OCI-LY3 (cell line): ENCODE data around the gene EHF.

Experiments used
- H2AFZ ChIP-seq: fragments of 200-600, 300-600 bp; shearing (Covaris generic); 2 replicates; pipeline ENCODE4 v1.6.0; 2014; ENCODE audit warnings: antibody characterized with exemption, low read depth, low read length
- H3K27ac ChIP-seq: fragments of 200-600, 300-600 bp; sonication (generic); 2 replicates; pipeline ENCODE4 v1.5.1; 2014; ENCODE audit warnings: mild to moderate bottlenecking, low read length, moderate library complexity, mixed read lengths
- H3K27me3 ChIP-seq: fragments of 200-600, 300-600 bp; sonication (generic); 2 replicates; pipeline ENCODE4 v1.6.1; 2014; ENCODE audit warnings: low read depth, low read length, mixed read lengths
- H3K36me3 ChIP-seq: fragments of 200-600, 300-600 bp; sonication (generic); replicated peaks from 2 replicates; pipeline ENCODE3; 2014; ENCODE audit warnings: low read depth, low read length, mixed read lengths
- H3K4me1 ChIP-seq: fragments of 300-600, 200-600 bp; sonication (generic); 2 replicates; pipeline ENCODE4 v1.6.1; 2014; ENCODE audit warnings: low read length, mixed read lengths
- H3K4me2 ChIP-seq: fragments of 200-600, 300-600 bp; sonication (generic); 2 replicates; pipeline ENCODE4 v1.6.1; 2014; ENCODE audit warnings: low read length, mixed read lengths
- H3K4me3 ChIP-seq: fragments of 300-600, 200-600 bp; sonication (generic); 2 replicates; pipeline ENCODE4 v1.5.1; 2014; ENCODE audit warnings: antibody characterized with exemption, mild to moderate bottlenecking, low read length, moderate library complexity
- H3K79me2 ChIP-seq: fragments of 300-600, 200-600 bp; shearing (Covaris generic); 2 replicates; pipeline ENCODE4 v1.6.1; 2014; ENCODE audit warnings: mild to moderate bottlenecking, low read length, mixed read lengths
- H3K9ac ChIP-seq: fragments of 300-600, 200-600 bp; shearing (Covaris generic); 2 replicates; pipeline ENCODE4 v1.6.0; 2014; ENCODE audit warnings: mild to moderate bottlenecking, low read length, moderate library complexity
- H3K9me3 ChIP-seq: fragments of 200-600, 300-600 bp; shearing (Covaris generic); 2 replicates; pipeline ENCODE4 v1.6.1; 2014; ENCODE audit warnings: low read length, mixed read lengths; ENCODE audit not compliant: insufficient read depth
- H4K20me1 ChIP-seq: fragments of 200-600, 300-600 bp; sonication (generic); 2 replicates; pipeline ENCODE4 v1.6.1; 2016; ENCODE audit warnings: low read length, mixed read lengths; ENCODE audit not compliant: insufficient read depth
- EZH2phosphoT487 ChIP-seq: fragments of 200-600 bp; shearing (Covaris generic); IDR thresholded peaks from 2 replicates; pipeline ENCODE4 v1.6.1; 2018; ENCODE audit warnings: antibody characterized with exemption, mixed run types, low read depth
- TF ChIP-seq, protein P1 (sequence below): fragments of 200-600, 300-600 bp; sonication (generic); IDR thresholded peaks from 2 replicates; pipeline ENCODE4 v1.5.1; 2014; ENCODE audit warnings: antibody characterized with exemption, low read length, low read depth

The EHF gene

DNA sequence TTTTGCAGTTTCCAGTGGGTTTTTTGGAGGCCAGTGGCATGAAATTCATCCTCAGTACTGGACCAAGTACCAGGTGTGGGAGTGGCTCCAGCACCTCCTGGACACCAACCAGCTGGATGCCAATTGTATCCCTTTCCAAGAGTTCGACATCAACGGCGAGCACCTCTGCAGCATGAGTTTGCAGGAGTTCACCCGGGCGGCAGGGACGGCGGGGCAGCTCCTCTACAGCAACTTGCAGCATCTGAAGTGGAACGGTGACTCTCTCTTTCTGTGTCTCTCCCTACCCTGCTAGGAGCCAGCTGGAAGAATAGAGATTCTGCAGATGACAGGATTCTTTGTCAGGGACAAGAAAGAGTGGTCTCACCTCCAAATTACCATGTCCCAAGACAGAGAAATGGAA lies 25.5 kb downstream of the EHF start:
- no peaks in the 10 kb centered on the region for H3K9me3 ChIP-seq
- no peaks in the 10 kb centered on the region for H3K36me3 ChIP-seq
- H3K4me2 ChIP-seq: no peak overlapping the region
- H3K79me2 ChIP-seq: no peaks in the 10 kb centered on the region
- no peak overlapping the region for H3K27ac ChIP-seq
- no peaks in the 10 kb centered on the region for H3K27me3 ChIP-seq
- H3K4me3 ChIP-seq: no peak overlapping the region
- no peak overlapping the region for H2AFZ ChIP-seq
- H3K9ac ChIP-seq: no peak overlapping the region
- no peak for TF ChIP-seq EZH2phosphoT487
- TF ChIP-seq, protein P1, sequence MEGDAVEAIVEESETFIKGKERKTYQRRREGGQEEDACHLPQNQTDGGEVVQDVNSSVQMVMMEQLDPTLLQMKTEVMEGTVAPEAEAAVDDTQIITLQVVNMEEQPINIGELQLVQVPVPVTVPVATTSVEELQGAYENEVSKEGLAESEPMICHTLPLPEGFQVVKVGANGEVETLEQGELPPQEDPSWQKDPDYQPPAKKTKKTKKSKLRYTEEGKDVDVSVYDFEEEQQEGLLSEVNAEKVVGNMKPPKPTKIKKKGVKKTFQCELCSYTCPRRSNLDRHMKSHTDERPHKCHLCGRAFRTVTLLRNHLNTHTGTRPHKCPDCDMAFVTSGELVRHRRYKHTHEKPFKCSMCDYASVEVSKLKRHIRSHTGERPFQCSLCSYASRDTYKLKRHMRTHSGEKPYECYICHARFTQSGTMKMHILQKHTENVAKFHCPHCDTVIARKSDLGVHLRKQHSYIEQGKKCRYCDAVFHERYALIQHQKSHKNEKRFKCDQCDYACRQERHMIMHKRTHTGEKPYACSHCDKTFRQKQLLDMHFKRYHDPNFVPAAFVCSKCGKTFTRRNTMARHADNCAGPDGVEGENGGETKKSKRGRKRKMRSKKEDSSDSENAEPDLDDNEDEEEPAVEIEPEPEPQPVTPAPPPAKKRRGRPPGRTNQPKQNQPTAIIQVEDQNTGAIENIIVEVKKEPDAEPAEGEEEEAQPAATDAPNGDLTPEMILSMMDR: no peak
- H3K4me1 ChIP-seq: peaks cover 33% of the 10 kb centered on the region
- H4K20me1 ChIP-seq: no peaks in the 10 kb centered on the region

- H4K20me1 ChIP-seq: no peaks in the 10 kb centered on the region
- H3K27ac ChIP-seq: no peak overlapping the region
- no peaks in the 10 kb centered on the region for H3K36me3 ChIP-seq
- H3K27me3 ChIP-seq: no peaks in the 10 kb centered on the region
- no peaks in the 10 kb centered on the region for H3K79me2 ChIP-seq
- no peak overlapping the region for H2AFZ ChIP-seq
- H3K4me2 ChIP-seq: no peak overlapping the region
- peaks cover 40% of the 10 kb centered on the region for H3K4me1 ChIP-seq
- H3K9ac ChIP-seq: no peak overlapping the region
- TF ChIP-seq, protein P1: no peak
- TF ChIP-seq EZH2phosphoT487: no peak
- no peak overlapping the region for H3K4me3 ChIP-seq
- no peaks in the 10 kb centered on the region for H3K9me3 ChIP-seq
Observed at GRCh38 chr11:34647131-34647530, 26.2 kb downstream of the EHF start.

DNA sequence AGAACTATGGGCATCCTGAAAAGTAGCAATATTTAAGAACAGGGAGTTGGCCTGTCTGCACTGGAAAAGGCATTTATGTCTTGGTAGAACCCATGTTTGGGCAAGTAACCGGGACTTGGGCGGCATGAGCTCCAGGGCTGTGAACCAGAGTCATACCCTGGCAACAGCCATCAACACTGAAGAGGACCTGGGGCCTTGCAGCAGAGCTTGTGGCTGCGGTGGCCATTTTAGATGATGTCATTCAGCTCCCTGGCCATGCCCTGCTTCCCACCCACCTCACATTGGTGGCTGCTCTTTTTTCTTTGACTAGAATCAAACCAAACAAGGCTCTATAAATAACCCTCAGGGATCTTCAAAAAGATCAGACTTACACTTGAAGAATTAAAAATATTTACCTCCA lies 26.6 kb downstream of the EHF start:
- H2AFZ ChIP-seq: no peak overlapping the region

DNA sequence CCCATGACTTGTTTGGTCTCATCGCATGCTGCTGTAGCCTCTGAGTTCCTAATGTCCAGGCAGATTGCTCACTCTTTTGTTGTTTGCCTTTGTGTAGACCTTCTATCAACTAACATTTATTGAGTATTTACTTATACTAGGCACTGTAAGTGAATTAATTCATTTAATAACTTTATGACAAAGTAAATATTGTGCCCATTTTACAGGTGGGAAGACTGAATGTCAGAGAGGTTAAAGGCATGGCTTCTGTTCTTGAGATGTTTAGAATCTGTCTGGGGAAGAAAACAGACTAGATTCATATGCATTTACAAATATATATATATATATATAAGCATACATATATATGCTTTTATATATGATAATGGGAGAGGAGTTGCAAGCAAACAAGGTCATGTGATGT lies 27.1 kb downstream of the EHF start:
- TF ChIP-seq, protein P1: no peak
- TF ChIP-seq EZH2phosphoT487: no peak
- no peaks in the 10 kb centered on the region for H4K20me1 ChIP-seq
- no peaks in the 10 kb centered on the region for H3K9me3 ChIP-seq
- H3K36me3 ChIP-seq: no peaks in the 10 kb centered on the region
- no peak overlapping the region for H3K4me2 ChIP-seq
- no peaks in the 10 kb centered on the region for H3K79me2 ChIP-seq
- no peak overlapping the region for H2AFZ ChIP-seq
- no peak overlapping the region for H3K9ac ChIP-seq
- peaks cover 49% of the 10 kb centered on the region for H3K4me1 ChIP-seq
- H3K27ac ChIP-seq: no peak overlapping the region
- H3K27me3 ChIP-seq: no peaks in the 10 kb centered on the region
- no peak overlapping the region for H3K4me3 ChIP-seq

More for the DNA sequence above, 26.6 kb downstream of the EHF start:
- Histone ChIP-seq H3K9ac (no peak overlapping the region), H3K79me2 (no peaks in the 10 kb centered on the region), H3K36me3 (no peaks in the 10 kb centered on the region), H3K27ac (no peak overlapping the region), H3K4me2 (no peak overlapping the region), H3K4me3 (no peak overlapping the region), H3K27me3 (no peaks in the 10 kb centered on the region), H3K4me1 (peaks cover 44% of the 10 kb centered on the region), H3K9me3 (no peaks in the 10 kb centered on the region), H4K20me1 (no peaks in the 10 kb centered on the region)
- no peak for TF ChIP-seq EZH2phosphoT487
- TF ChIP-seq, protein P1: no peak
